ENCODE data around the gene EBP.

GRCh38 chrX:48490661-48491060 is 30.9 kb upstream of the EBP start:
- TF ChIP-seq USF2 (CRISPR knock-in tag; IDR thresholded peaks at IDR 0.05), result no peak
- TF ChIP-seq PTTG1 (tag; IDR thresholded peaks at IDR 0.05; ENCODE audit: low read depth), result no peak
- TF ChIP-seq ZZZ3 (IDR thresholded peaks at IDR 0.05), result no peak
- TF ChIP-seq CREB1 (IDR thresholded peaks at IDR 0.05), result no peak
- TF ChIP-seq CREB1 (CRISPR knock-in tag; IDR thresholded peaks at IDR 0.05), result no peak
- TF ChIP-seq SMC3 (conservative IDR thresholded peaks at IDR 0.05; ENCODE audit: insufficient read depth, low read depth, low read length), result no peak
- no peak for TF ChIP-seq HNRNPUL1 (IDR thresholded peaks at IDR 0.05; ENCODE audit: low read length)
- TF ChIP-seq CTCF (IDR thresholded peaks at IDR 0.05 in 2 of 3, conservative IDR thresholded peaks at IDR 0.05 in 1 of 3; ENCODE audit: insufficient read depth in 2 of 3, low read depth in 1 of 3, low read length in 3 of 3), result no peak
- no peak for TF ChIP-seq ZNF639 (CRISPR knock-in tag; conservative IDR thresholded peaks at IDR 0.05 in 1 of 2, IDR thresholded peaks at IDR 0.05 in 1 of 2)
- no peak for TF ChIP-seq SMARCE1 (IDR thresholded peaks at IDR 0.05)
- TF ChIP-seq KDM1A (IDR thresholded peaks at IDR 0.05), result no peak
- TF ChIP-seq SRF (CRISPR knock-in tag; IDR thresholded peaks at IDR 0.05), result no peak
- no peak for TF ChIP-seq EZH2 (IDR thresholded peaks at IDR 0.05; ENCODE audit: borderline replicate concordance, low read depth, low read length)
